ENCODE data around the gene PLEKHH2.

PLEKHH2 gene

DNA sequence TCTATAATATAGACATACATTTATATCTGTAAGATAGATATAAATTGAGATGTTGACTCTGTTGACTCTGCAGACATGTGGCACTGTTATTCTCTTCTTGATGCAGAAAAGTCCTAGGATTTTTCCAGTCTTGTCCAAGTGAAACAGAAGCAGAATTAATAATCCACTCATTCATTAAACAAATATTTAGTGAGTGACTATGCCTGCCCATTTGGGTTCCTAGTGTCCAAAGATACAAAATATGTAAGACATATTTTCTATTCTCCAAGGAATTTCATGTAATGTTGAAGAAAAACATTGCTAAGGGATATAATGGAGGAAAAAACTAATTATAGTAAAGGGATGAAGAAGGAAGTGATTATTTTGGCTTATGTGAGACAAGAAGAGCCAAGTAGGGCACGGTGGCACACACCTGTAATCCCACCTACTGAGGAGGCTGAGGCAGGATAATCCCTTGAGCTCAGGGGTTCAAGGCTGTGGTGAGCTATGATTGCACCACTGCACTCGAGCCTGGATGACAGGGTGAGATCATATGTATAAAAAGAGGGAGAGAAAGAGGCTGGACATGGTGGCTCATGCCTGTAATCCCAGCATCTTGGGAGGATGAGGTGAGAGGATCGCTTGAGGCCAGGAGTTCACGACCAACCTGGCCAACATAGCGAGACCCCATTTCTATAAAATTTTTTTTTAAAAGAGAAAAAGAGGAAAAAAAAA lies 19.9 kb upstream of the PLEKHH2 start:
- Histone ChIP-seq H3K27me3 (ENCODE audit: control insufficient read depth, low read length) (no peaks in the 10 kb centered on the region), H3K9me3 (ENCODE audit: control insufficient read depth, insufficient read depth, low read length) (no peaks in the 10 kb centered on the region), H3K79me2 (ENCODE audit: control insufficient read depth, low read length) (no peaks in the 10 kb centered on the region), H3K4me3 (ENCODE audit: low read length) (no peak overlapping the region), H3F3A (ENCODE audit: control insufficient read depth, insufficient read depth) (no peaks in the 10 kb centered on the region), H3K4me2 (ENCODE audit: low read length) (no peak overlapping the region), H3K36me3 (ENCODE audit: control insufficient read depth, low read length) (no peaks in the 10 kb centered on the region), H3K9me2 (replicated peaks; ENCODE audit: control insufficient read depth, low read length) (no peaks in the 10 kb centered on the region), H3K27ac (ENCODE audit: low read depth, low read length) (no peak overlapping the region), H3K4me1 (ENCODE audit: control insufficient read depth, low read length) (no peaks in the 10 kb centered on the region), H4K20me1 (ENCODE audit: control insufficient read depth, insufficient read depth, low read depth, low read length) (no peaks in the 10 kb centered on the region)
- TF ChIP-seq, protein P1, sequence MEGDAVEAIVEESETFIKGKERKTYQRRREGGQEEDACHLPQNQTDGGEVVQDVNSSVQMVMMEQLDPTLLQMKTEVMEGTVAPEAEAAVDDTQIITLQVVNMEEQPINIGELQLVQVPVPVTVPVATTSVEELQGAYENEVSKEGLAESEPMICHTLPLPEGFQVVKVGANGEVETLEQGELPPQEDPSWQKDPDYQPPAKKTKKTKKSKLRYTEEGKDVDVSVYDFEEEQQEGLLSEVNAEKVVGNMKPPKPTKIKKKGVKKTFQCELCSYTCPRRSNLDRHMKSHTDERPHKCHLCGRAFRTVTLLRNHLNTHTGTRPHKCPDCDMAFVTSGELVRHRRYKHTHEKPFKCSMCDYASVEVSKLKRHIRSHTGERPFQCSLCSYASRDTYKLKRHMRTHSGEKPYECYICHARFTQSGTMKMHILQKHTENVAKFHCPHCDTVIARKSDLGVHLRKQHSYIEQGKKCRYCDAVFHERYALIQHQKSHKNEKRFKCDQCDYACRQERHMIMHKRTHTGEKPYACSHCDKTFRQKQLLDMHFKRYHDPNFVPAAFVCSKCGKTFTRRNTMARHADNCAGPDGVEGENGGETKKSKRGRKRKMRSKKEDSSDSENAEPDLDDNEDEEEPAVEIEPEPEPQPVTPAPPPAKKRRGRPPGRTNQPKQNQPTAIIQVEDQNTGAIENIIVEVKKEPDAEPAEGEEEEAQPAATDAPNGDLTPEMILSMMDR (IDR thresholded peaks at IDR 0.05; ENCODE audit: low read depth, low read length, poor library complexity, severe bottlenecking): no peak
- no peak for TF ChIP-seq EZH2phosphoT487 (IDR thresholded peaks at IDR 0.05; ENCODE audit: borderline replicate concordance, low read length)

DNA sequence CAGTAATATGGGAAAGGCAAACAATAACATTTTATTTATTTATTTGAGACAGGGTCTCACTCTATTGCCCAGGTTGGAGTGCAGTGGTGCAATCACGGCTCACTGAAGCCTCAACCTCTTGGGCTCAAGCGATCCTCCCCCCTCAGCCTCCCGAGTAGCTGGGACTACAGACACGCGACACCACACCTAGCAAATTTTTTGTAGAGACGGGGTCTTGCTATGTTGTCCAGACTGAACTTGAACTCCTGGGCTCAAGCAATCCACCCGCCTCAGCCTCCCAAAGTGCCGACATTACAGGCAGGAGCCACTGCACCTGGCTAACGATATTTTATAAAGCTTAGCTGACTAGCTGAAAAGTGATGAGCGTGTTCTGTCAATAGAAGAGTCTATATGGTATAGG lies 17.5 kb upstream of the PLEKHH2 start:
- Histone ChIP-seq H3K9me2 (replicated peaks; ENCODE audit: control insufficient read depth, low read length) (no peaks in the 10 kb centered on the region), H3K4me3 (ENCODE audit: low read length) (no peak overlapping the region), H3F3A (ENCODE audit: control insufficient read depth, insufficient read depth) (no peaks in the 10 kb centered on the region), H3K4me1 (ENCODE audit: control insufficient read depth, low read length) (no peaks in the 10 kb centered on the region), H3K27me3 (ENCODE audit: control insufficient read depth, low read length) (peaks cover 9% of the 10 kb centered on the region), H3K9me3 (ENCODE audit: control insufficient read depth, insufficient read depth, low read length) (no peaks in the 10 kb centered on the region), H3K79me2 (ENCODE audit: control insufficient read depth, low read length) (no peaks in the 10 kb centered on the region), H3K4me2 (ENCODE audit: low read length) (no peak overlapping the region), H4K20me1 (ENCODE audit: control insufficient read depth, insufficient read depth, low read depth, low read length) (no peaks in the 10 kb centered on the region), H3K27ac (ENCODE audit: low read depth, low read length) (no peak overlapping the region), H3K36me3 (ENCODE audit: control insufficient read depth, low read length) (no peaks in the 10 kb centered on the region)
- TF ChIP-seq, protein P1 (IDR thresholded peaks at IDR 0.05; ENCODE audit: low read depth, low read length, poor library complexity, severe bottlenecking): no peak
- no peak for TF ChIP-seq EZH2phosphoT487 (IDR thresholded peaks at IDR 0.05; ENCODE audit: borderline replicate concordance, low read length)

DNA sequence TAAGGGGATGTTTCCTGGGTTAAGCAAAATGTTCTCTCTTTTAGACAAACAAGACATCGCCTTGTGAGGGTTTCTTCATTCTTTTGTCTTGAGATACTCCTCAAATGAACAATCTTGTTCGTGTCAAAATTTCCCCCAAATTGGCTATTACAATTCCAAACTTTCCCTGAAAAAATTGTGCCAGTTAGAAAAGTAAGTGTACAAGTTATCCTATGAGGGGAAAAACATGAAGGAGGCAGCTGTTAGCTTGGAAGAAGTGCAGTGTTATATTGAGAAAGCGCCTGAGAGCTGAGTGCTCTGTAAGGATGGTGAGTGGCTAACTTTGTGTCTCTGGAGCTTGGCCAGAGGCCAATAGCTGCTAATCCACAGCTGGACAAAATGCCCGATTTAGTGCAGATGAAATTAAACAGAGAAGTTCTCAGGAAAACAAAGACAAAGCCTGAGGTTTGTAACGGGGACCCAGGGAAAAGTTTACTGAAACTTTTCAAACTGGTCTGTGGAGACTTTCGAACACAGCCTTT lies 14.1 kb upstream of the PLEKHH2 start:
- no peaks in the 10 kb centered on the region for H3K4me1 ChIP-seq (ENCODE audit: control insufficient read depth, low read length)
- H3K27ac ChIP-seq (ENCODE audit: low read depth, low read length): no peak overlapping the region
- H3K79me2 ChIP-seq (ENCODE audit: control insufficient read depth, low read length): no peaks in the 10 kb centered on the region
- no peaks in the 10 kb centered on the region for H3K9me3 ChIP-seq (ENCODE audit: control insufficient read depth, insufficient read depth, low read length)
- no peak overlapping the region for H3K4me2 ChIP-seq (ENCODE audit: low read length)
- H3K27me3 ChIP-seq (ENCODE audit: control insufficient read depth, low read length): peaks cover 9% of the 10 kb centered on the region
- H3K9me2 ChIP-seq (replicated peaks; ENCODE audit: control insufficient read depth, low read length): no peaks in the 10 kb centered on the region
- no peaks in the 10 kb centered on the region for H4K20me1 ChIP-seq (ENCODE audit: control insufficient read depth, insufficient read depth, low read depth, low read length)
- TF ChIP-seq EZH2phosphoT487 (IDR thresholded peaks at IDR 0.05; ENCODE audit: borderline replicate concordance, low read length): no peak
- TF ChIP-seq, protein P1 (IDR thresholded peaks at IDR 0.05; ENCODE audit: low read depth, low read length, poor library complexity, severe bottlenecking): no peak
- no peak overlapping the region for H3K4me3 ChIP-seq (ENCODE audit: low read length)
- no peaks in the 10 kb centered on the region for H3K36me3 ChIP-seq (ENCODE audit: control insufficient read depth, low read length)
- no peaks in the 10 kb centered on the region for H3F3A ChIP-seq (ENCODE audit: control insufficient read depth, insufficient read depth)
